GM12878 (cell line): Measurements from ENCODE around the gene MYL12A. TPM values are rescaled to one million over a fixed set of nuclear protein-coding genes. Genes with fewer than 3 reads are reported as not detected.

Experiments used
- ASH2L ChIP-seq: fragments of 300-600, 200-600 bp; sonication (generic); IDR thresholded peaks from 2 replicates; pipeline ENCODE4 v1.6.1; 2017; ENCODE audit warnings: low read depth, mild to moderate bottlenecking, borderline replicate concordance
- EED ChIP-seq: sonication (generic); IDR thresholded peaks from 2 replicates; pipeline ENCODE4 v1.6.1; 2016; ENCODE audit warnings: antibody characterized with exemption, low read depth
- FOS ChIP-seq: IDR thresholded peaks from 3 replicates; pipeline ENCODE4 v1.6.1; 2011; ENCODE audit warnings: borderline replicate concordance; ENCODE audit not compliant: insufficient read length; ENCODE audit errors: extremely low read depth
- FOXK2 ChIP-seq: fragments of 450-650 bp; IDR thresholded peaks from 2 replicates; pipeline ENCODE4 v1.6.1; 2017; ENCODE audit warnings: mild to moderate bottlenecking, moderate library complexity
- IKZF1 ChIP-seq: fragments of 450-650 bp; conservative IDR thresholded peaks from 2 replicates; pipeline ENCODE4 v1.6.1; 2017; ENCODE audit warnings: antibody characterized with exemption, mild to moderate bottlenecking
- JUND ChIP-seq: IDR thresholded peaks from 2 replicates; pipeline ENCODE4 v1.6.1; 2012; ENCODE audit warnings: low read depth, mild to moderate bottlenecking, low read length, improper control_type of control experiment, moderate library complexity
- MEF2A ChIP-seq: IDR thresholded peaks from 2 replicates; pipeline ENCODE4 v1.6.1; 2011; ENCODE audit warnings: low read depth, mild to moderate bottlenecking, low read length, moderate library complexity; ENCODE audit not compliant: insufficient read depth
- MYB ChIP-seq: fragments of 150-350 bp; IDR thresholded peaks from 2 replicates; pipeline ENCODE4 v1.6.1; 2014; ENCODE audit warnings: mild to moderate bottlenecking, low read depth, low read length, borderline replicate concordance
- NFIC ChIP-seq: IDR thresholded peaks from 2 replicates; pipeline ENCODE4 v1.6.1; 2012; ENCODE audit warnings: low read depth, mild to moderate bottlenecking, inconsistent platforms, low read length, moderate library complexity
- NR2C1 ChIP-seq: fragments of 450-650 bp; IDR thresholded peaks from 2 replicates; pipeline ENCODE4 v1.6.1; 2017; ENCODE audit warnings: antibody characterized with exemption, mild to moderate bottlenecking, moderate library complexity
- PAX8 ChIP-seq: fragments of 450-650 bp; IDR thresholded peaks from 2 replicates; pipeline ENCODE4 v1.6.1; 2017; ENCODE audit warnings: mild to moderate bottlenecking, moderate library complexity
- POLR2A ChIP-seq: IDR thresholded peaks from 2 replicates; pipeline ENCODE4 v1.6.1; 2011; ENCODE audit warnings: low read depth, mild to moderate bottlenecking, low read length
- POU2F2 ChIP-seq: IDR thresholded peaks from 3 replicates; pipeline ENCODE4 v1.6.1; 2011; ENCODE audit warnings: low read depth, mild to moderate bottlenecking, low read length, borderline replicate concordance
- RAD21 ChIP-seq: IDR thresholded peaks from 2 replicates; pipeline ENCODE4 v1.6.1; 2011; ENCODE audit warnings: mild to moderate bottlenecking, low read depth, low read length, moderate library complexity; ENCODE audit not compliant: insufficient read depth
- RFX5 ChIP-seq: IDR thresholded peaks from 2 replicates; pipeline ENCODE4 v1.6.1; 2011; ENCODE audit warnings: low read depth, low read length, improper control_type of control experiment
- SMAD1 ChIP-seq: fragments of 450-650 bp; IDR thresholded peaks from 2 replicates; pipeline ENCODE4 v1.6.1; 2018; ENCODE audit warnings: mild to moderate bottlenecking, low read depth; ENCODE audit not compliant: partially characterized antibody
- SMAD5 ChIP-seq: IDR thresholded peaks from 2 replicates; pipeline ENCODE4 v1.6.1; 2016; ENCODE audit warnings: antibody characterized with exemption, low read depth
- SMC3 ChIP-seq: IDR thresholded peaks from 2 replicates; pipeline ENCODE4 v1.6.1; 2011; ENCODE audit warnings: low read length, improper control_type of control experiment, borderline replicate concordance
- SREBF1 ChIP-seq: IDR thresholded peaks from 2 replicates; pipeline ENCODE4 v1.6.1; 2012; ENCODE audit warnings: mild to moderate bottlenecking, low read length
- STAT3 ChIP-seq: IDR thresholded peaks from 2 replicates; pipeline ENCODE4 v1.6.1; 2011; ENCODE audit warnings: low read depth, low read length, improper control_type of control experiment
- SUPT20H ChIP-seq: IDR thresholded peaks from 2 replicates; pipeline ENCODE4 v1.6.1; 2011; ENCODE audit warnings: low read depth, mild to moderate bottlenecking, low read length, moderate library complexity, borderline replicate concordance; ENCODE audit not compliant: control insufficient read depth
- SUZ12 ChIP-seq: fragments of 200-600 bp; sonication (generic); IDR thresholded peaks from one replicate; pipeline ENCODE4 v1.6.1; 2018; ENCODE audit warnings: antibody characterized with exemption, mild to moderate bottlenecking; ENCODE audit not compliant: unreplicated experiment
- TBL1XR1 ChIP-seq: IDR thresholded peaks from 2 replicates; pipeline ENCODE4 v1.6.1; 2012; ENCODE audit warnings: low read depth, low read length, improper control_type of control experiment
- ZNF24 ChIP-seq: fragments of 450-650 bp; IDR thresholded peaks from 2 replicates; pipeline ENCODE4 v1.6.1; 2017; ENCODE audit warnings: antibody characterized with exemption, mild to moderate bottlenecking
- polyA plus RNA-seq, 11 experiments: library from polyadenylated mRNA; depleted of rRNA in 4 of 11; unstranded in 6 of 11; stranded (reverse) in 5 of 11; fragments of >200 nt; fragmentation: Nextera tagmentation in 4 of 11; fragmentation: Illumina TruSeq in 1 of 11; extraction: Ambion mirVana in 4 of 11; extraction: Trizol in 1 of 11; gene quantifications; 1 replicate in 1 of 11; 2 replicates in 10 of 11; pipeline versions ENCODE4 v1.2.1 to v1.2.3, GENCODE V29; 2011 to 2016; ENCODE audit warnings: inconsistent platforms in 2 of 11, missing spikeins in 2 of 11, low read depth in 1 of 11
- total RNA-seq, 4 experiments: library from RNA; depleted of rRNA in 3 of 4; stranded (reverse); fragments of >200 nt in 3 of 4; fragmentation: Illumina TruSeq in 1 of 4; extraction: Trizol in 1 of 4; gene quantifications; 2 replicates each; pipeline versions ENCODE4 v1.2.1 to v1.2.3, GENCODE V29; 2013 to 2021
- TF ChIP-seq, protein P1 (sequence below): IDR thresholded peaks from 2 replicates; pipeline ENCODE4 v1.6.1; 2012; ENCODE audit warnings: low read depth, low read length, improper control_type of control experiment
- TF ChIP-seq, protein P2 (sequence below): IDR thresholded peaks from 2 replicates; pipeline ENCODE4 v1.6.1; 2012; ENCODE audit warnings: improper control_type of control experiment, low read depth, low read length; ENCODE audit not compliant: insufficient replicate concordance

The MYL12A gene
- total and polyA plus RNA-seq, 10 of the 15 experiments (the other 5 are each of a cell fraction or from before 2014, with no cell fraction given), result 488 to 1,663 (median 924) TPM

DNA sequence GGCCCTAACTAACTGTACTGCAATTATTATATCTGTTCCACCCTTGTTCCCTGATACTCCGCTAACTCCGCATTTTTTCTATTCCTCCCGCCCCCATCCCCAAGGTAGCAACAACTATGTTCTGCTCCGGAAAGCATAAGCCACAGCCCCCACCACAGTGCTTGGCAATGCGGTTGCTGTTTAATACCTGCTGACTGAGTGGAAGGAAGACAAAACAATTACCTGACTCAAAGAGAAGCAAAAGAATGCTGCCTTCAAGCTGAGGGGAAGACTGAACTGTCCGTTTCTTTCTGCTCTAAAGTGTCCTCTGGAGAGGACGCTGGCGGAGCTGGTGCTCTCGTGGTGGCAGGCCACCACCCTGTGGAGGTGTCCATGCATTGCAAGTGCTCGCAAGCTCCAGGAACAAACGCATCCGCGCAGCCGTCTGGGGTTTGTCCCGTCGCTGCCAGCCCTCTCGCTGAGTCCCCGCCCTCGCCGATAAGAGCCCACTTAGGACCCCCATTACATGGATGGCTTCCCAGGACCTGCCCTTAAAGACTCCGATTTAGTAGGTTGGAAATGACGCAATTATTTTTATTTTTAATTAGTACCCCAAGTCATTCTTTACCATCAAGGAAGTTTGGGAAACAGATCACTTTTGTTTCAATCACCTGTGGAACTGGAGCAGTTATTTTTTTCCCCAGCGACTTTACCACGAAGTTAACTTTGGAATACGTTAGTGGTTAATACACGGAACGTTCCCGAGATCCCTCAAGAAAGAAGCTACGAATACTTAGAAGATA lies 1.6 kb upstream of the MYL12A start (continued):
- no peak for TF ChIP-seq ASH2L
- TF ChIP-seq, protein P1, sequence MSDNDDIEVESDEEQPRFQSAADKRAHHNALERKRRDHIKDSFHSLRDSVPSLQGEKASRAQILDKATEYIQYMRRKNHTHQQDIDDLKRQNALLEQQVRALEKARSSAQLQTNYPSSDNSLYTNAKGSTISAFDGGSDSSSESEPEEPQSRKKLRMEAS, result no peak
- TF ChIP-seq, protein P2, sequence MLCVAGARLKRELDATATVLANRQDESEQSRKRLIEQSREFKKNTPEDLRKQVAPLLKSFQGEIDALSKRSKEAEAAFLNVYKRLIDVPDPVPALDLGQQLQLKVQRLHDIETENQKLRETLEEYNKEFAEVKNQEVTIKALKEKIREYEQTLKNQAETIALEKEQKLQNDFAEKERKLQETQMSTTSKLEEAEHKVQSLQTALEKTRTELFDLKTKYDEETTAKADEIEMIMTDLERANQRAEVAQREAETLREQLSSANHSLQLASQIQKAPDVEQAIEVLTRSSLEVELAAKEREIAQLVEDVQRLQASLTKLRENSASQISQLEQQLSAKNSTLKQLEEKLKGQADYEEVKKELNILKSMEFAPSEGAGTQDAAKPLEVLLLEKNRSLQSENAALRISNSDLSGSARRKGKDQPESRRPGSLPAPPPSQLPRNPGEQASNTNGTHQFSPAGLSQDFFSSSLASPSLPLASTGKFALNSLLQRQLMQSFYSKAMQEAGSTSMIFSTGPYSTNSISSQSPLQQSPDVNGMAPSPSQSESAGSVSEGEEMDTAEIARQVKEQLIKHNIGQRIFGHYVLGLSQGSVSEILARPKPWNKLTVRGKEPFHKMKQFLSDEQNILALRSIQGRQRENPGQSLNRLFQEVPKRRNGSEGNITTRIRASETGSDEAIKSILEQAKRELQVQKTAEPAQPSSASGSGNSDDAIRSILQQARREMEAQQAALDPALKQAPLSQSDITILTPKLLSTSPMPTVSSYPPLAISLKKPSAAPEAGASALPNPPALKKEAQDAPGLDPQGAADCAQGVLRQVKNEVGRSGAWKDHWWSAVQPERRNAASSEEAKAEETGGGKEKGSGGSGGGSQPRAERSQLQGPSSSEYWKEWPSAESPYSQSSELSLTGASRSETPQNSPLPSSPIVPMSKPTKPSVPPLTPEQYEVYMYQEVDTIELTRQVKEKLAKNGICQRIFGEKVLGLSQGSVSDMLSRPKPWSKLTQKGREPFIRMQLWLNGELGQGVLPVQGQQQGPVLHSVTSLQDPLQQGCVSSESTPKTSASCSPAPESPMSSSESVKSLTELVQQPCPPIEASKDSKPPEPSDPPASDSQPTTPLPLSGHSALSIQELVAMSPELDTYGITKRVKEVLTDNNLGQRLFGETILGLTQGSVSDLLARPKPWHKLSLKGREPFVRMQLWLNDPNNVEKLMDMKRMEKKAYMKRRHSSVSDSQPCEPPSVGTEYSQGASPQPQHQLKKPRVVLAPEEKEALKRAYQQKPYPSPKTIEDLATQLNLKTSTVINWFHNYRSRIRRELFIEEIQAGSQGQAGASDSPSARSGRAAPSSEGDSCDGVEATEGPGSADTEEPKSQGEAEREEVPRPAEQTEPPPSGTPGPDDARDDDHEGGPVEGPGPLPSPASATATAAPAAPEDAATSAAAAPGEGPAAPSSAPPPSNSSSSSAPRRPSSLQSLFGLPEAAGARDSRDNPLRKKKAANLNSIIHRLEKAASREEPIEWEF, result no peak
- no peak for TF ChIP-seq RFX5
- TF ChIP-seq RAD21, result peak; percentile 96
- TF ChIP-seq TBL1XR1, result no peak
- peak; percentile 25 for TF ChIP-seq SMAD1
- no peak for TF ChIP-seq FOS
- TF ChIP-seq JUND, result no peak
- peak; percentile 60 for TF ChIP-seq POLR2A
- TF ChIP-seq POU2F2, result peak; percentile 83; the same call in 2 of the 3 replicates
- TF ChIP-seq STAT3, result no peak
- TF ChIP-seq SMC3, result peak; percentile 95
- no peak for TF ChIP-seq SUPT20H
- peak; percentile 77 for TF ChIP-seq EED
- 0 out of 2 replicates have a peak, but pooled peaks have one; percentile 24 for TF ChIP-seq ZNF24
- no peak for TF ChIP-seq SUZ12
- TF ChIP-seq NFIC, result no peak
- no peak for TF ChIP-seq FOXK2
- TF ChIP-seq MEF2A, result peak; percentile 61; the same call in 1 of the 2 replicates
- no peak for TF ChIP-seq SREBF1
- TF ChIP-seq IKZF1, result peak; percentile 48
- TF ChIP-seq PAX8, result no peak
- TF ChIP-seq NR2C1, result no peak
- no peak for TF ChIP-seq MYB
- TF ChIP-seq SMAD5, result no peak
